Liver (tissue), 9 donors: ENCODE measurements around the gene IFT122. TPM values are rescaled to one million over a fixed set of nuclear protein-coding genes. Genes with fewer than 3 reads are reported as not detected.

Source experiments
- DNase-seq: peaks from one replicate; pipeline ENCODE4 v3.0.0-alpha.2; 2017; ENCODE audit warnings: low spot score
- H3K27ac ChIP-seq, 2 donors: one replicate each; pipeline ENCODE4 v1.7.0; 2013; ENCODE audit warnings: inconsistent platforms in 2 of 2, low read length in 2 of 2, control low read depth in 1 of 2, low read depth in 1 of 2, mild to moderate bottlenecking in 1 of 2
- H3K27me3 ChIP-seq, 4 donors: one replicate each; pipeline versions ENCODE4 v1.6.1 to v1.7.0; 2013; ENCODE audit warnings: low read length in 3 of 4, inconsistent platforms in 1 of 4, mild to moderate bottlenecking in 1 of 4, moderate library complexity in 1 of 4; ENCODE audit not compliant: control insufficient read depth in 4 of 4, insufficient read depth in 4 of 4
- H3K36me3 ChIP-seq, 4 donors: one replicate each; pipeline versions ENCODE4 v1.6.1 to v1.7.0; 2013; ENCODE audit warnings: low read length in 3 of 4, mild to moderate bottlenecking in 3 of 4, low read depth in 1 of 4, moderate library complexity in 1 of 4; ENCODE audit not compliant: control insufficient read depth in 4 of 4, insufficient read depth in 3 of 4
- H3K4me1 ChIP-seq, 4 donors: one replicate each; pipeline versions ENCODE4 v1.6.1 to v1.7.0; 2013; ENCODE audit warnings: low read length in 3 of 4, mild to moderate bottlenecking in 3 of 4, moderate library complexity in 1 of 4; ENCODE audit not compliant: control insufficient read depth in 4 of 4, insufficient read depth in 4 of 4
- H3K4me3 ChIP-seq, 3 donors: one replicate each; pipeline versions ENCODE4 v1.6.1 to v1.7.0; 2013; ENCODE audit warnings: low read length in 3 of 3, control low read depth in 1 of 3, low read depth in 1 of 3, mild to moderate bottlenecking in 1 of 3
- H3K9ac ChIP-seq, 2 donors: one replicate each; pipeline ENCODE4 v1.7.0; 2013; ENCODE audit warnings: low read length in 2 of 2, mild to moderate bottlenecking in 2 of 2, moderate library complexity in 2 of 2, control low read depth in 1 of 2, low read depth in 1 of 2
- H3K9me3 ChIP-seq, 4 donors: one replicate each; pipeline versions ENCODE4 v1.6.1 to v1.7.0; 2013; ENCODE audit warnings: low read length in 3 of 4; ENCODE audit not compliant: control insufficient read depth in 4 of 4
- ATF3 ChIP-seq: IDR thresholded peaks from 2 replicates; pipeline ENCODE4 v1.6.1; 2016; ENCODE audit warnings: antibody characterized with exemption
- CTCF ChIP-seq: fragments of 150-350 bp; IDR thresholded peaks from 2 replicates; pipeline ENCODE4 v1.5.1; 2017; ENCODE audit warnings: improper control_type of control experiment, low read depth, low read length; ENCODE audit not compliant: missing input control
- EGR1 ChIP-seq, 2 donors: IDR thresholded peaks; 2 replicates each; pipeline ENCODE4 v1.6.1; 2016 to 2018; ENCODE audit warnings: antibody characterized with exemption in 2 of 2, low read depth in 2 of 2
- FOXA2 ChIP-seq: IDR thresholded peaks from 2 replicates; pipeline ENCODE4 v1.6.1; 2016; ENCODE audit warnings: antibody characterized with exemption
- GABPA ChIP-seq, 2 donors: IDR thresholded peaks in 1 of 2; conservative IDR thresholded peaks in 1 of 2; 2 replicates each; pipeline ENCODE4 v1.6.1; 2016; ENCODE audit warnings: antibody characterized with exemption in 2 of 2, mild to moderate bottlenecking in 1 of 2, moderate library complexity in 1 of 2
- HNF4A ChIP-seq, 2 donors: conservative IDR thresholded peaks; 2 replicates each; pipeline ENCODE4 v1.6.1; 2016; ENCODE audit warnings: antibody characterized with exemption in 2 of 2, mild to moderate bottlenecking in 2 of 2
- HNF4G ChIP-seq: IDR thresholded peaks from 2 replicates; pipeline ENCODE4 v1.6.1; 2016; ENCODE audit warnings: antibody characterized with exemption
- JUND ChIP-seq, 2 donors: IDR thresholded peaks; 2 replicates each; pipeline ENCODE4 v1.6.1; 2016; ENCODE audit warnings: antibody characterized with exemption in 2 of 2
- MAX ChIP-seq: IDR thresholded peaks from 2 replicates; pipeline ENCODE4 v1.6.1; 2016; ENCODE audit warnings: antibody characterized with exemption
- NR2F2 ChIP-seq: IDR thresholded peaks from 2 replicates; pipeline ENCODE4 v1.6.1; 2016; ENCODE audit warnings: antibody characterized with exemption
- RAD21 ChIP-seq, 2 donors: IDR thresholded peaks; 2 replicates each; pipeline ENCODE4 v1.6.1; 2016; ENCODE audit warnings: antibody characterized with exemption in 2 of 2, mild to moderate bottlenecking in 2 of 2
- REST ChIP-seq: IDR thresholded peaks from 2 replicates; pipeline ENCODE4 v1.6.1; 2016; ENCODE audit warnings: antibody characterized with exemption, mild to moderate bottlenecking
- RXRA ChIP-seq, 2 donors: IDR thresholded peaks; 2 replicates each; pipeline ENCODE4 v1.6.1; 2017 to 2018; ENCODE audit warnings: antibody characterized with exemption in 2 of 2, mild to moderate bottlenecking in 1 of 2
- SP1 ChIP-seq: IDR thresholded peaks from 2 replicates; pipeline ENCODE4 v1.6.1; 2018; ENCODE audit warnings: antibody characterized with exemption, mild to moderate bottlenecking
- TAF1 ChIP-seq: conservative IDR thresholded peaks from 2 replicates; pipeline ENCODE4 v1.6.1; 2016; ENCODE audit warnings: antibody characterized with exemption, mild to moderate bottlenecking
- YY1 ChIP-seq: IDR thresholded peaks from 2 replicates; pipeline ENCODE4 v1.6.1; 2016; ENCODE audit warnings: antibody characterized with exemption, mild to moderate bottlenecking
- ZBTB33 ChIP-seq: IDR thresholded peaks from 2 replicates; pipeline ENCODE4 v1.6.1; 2016; ENCODE audit warnings: antibody characterized with exemption
- WGBS: extraction: QIAGEN DNeasy Blood & Tissue Kit; methylation state at CpG from one replicate; pipeline ENCODE4 v1.1.7; 2013; 5-methylcytosine and 5-hydroxymethylcytosine counted together
- polyA plus RNA-seq, 2 donors: library from polyadenylated mRNA; stranded (reverse) in 1 of 2; unstranded in 1 of 2; fragments of 200-250 nt in 1 of 2; fragments of >200 nt in 1 of 2; fragmentation: Nextera tagmentation in 1 of 2; extraction: Ambion mirVana in 1 of 2; gene quantifications; one replicate each; pipeline versions ENCODE4 v1.2.1 to v1.2.3, GENCODE V29; 2013 to 2015
- total RNA-seq, 2 donors: library from RNA; depleted of rRNA; stranded (reverse); fragments of >200 nt; gene quantifications; one replicate each; pipeline ENCODE4 v1.2.3, GENCODE V29; 2014
- donor health status: healthy.
- donor health status: healthy.
- donor health status: healthy.
- donor health status: healthy.
- donor health status: healthy.

The IFT122 gene
- total and polyA plus RNA-seq, 4 donors: 3.3 to 25.8 (median 10.6) TPM

- TF ChIP-seq CTCF (no peak), HNF4G (peak; percentile 66)
Measured at GRCh38 chr3:129418041-129418973, 21.7 kb upstream of the IFT122 start (continued).

- peaks cover 0 to 5% (median 0%) of the 10 kb centered on the region in 4 donors for H3K4me1 ChIP-seq
- TF ChIP-seq SP1 (no peak), RAD21 (IDR thresholded peaks at IDR 0.05) (no peak), EGR1 (IDR thresholded peaks at IDR 0.05; ENCODE audit: low read depth in 2 of 2) (no peak), YY1 (no peak), HNF4G (no peak), FOXA2 (no peak), MAX (no peak), GABPA (IDR thresholded peaks at IDR 0.05 in 1 of 2, conservative IDR thresholded peaks at IDR 0.05 in 1 of 2) (no peak), RXRA (IDR thresholded peaks at IDR 0.05) (no peak), ATF3 (no peak), NR2F2 (no peak), HNF4A (conservative IDR thresholded peaks at IDR 0.05) (no peak), TAF1 (no peak), REST (no peak), ZBTB33 (no peak), CTCF (no peak), JUND (IDR thresholded peaks at IDR 0.05) (no peak)
- H3K27me3 ChIP-seq: no peaks in the 10 kb centered on the region
- no peaks in the 10 kb centered on the region for H3K36me3 ChIP-seq
- no peaks in the 10 kb centered on the region for H3K9me3 ChIP-seq
- 92% methylated on average over 4 of the region's 4 CpGs for WGBS
- H3K9ac ChIP-seq: no peak overlapping the region
- H3K4me3 ChIP-seq: no peak overlapping the region
- no peak for DNase-seq
- H3K27ac ChIP-seq: no peak overlapping the region
Measured at GRCh38 chr3:129419476-129419875, 20.5 kb upstream of the IFT122 start.
